ACC112 (cell line): Measurements from ENCODE around the gene UNC93B1.

Experiments used
- H2AFZ ChIP-seq: fragments of 200-600 bp; sonication (generic); one replicate; pipeline ENCODE4 v1.6.0; 2017; ENCODE audit warnings: antibody characterized with exemption, low read length; ENCODE audit not compliant: unreplicated experiment
- H3K27ac ChIP-seq: fragments of 200-600 bp; sonication (generic); 2 replicates; pipeline ENCODE4 v1.5.1; 2014; ENCODE audit warnings: low read depth, mild to moderate bottlenecking, antibody characterized with exemption, low read length, moderate library complexity
- H3K27me3 ChIP-seq: fragments of 200-600 bp; sonication (generic); 2 replicates; pipeline ENCODE4 v1.6.1; 2014; ENCODE audit warnings: mild to moderate bottlenecking, antibody characterized with exemption, low read length, moderate library complexity, mixed read lengths; ENCODE audit not compliant: insufficient read depth
- H3K36me3 ChIP-seq: fragments of 200-600 bp; sonication (generic); 2 replicates; pipeline ENCODE4 v1.6.1; 2016; ENCODE audit warnings: mild to moderate bottlenecking, antibody characterized with exemption, low read length, moderate library complexity, mixed read lengths; ENCODE audit not compliant: insufficient read depth
- H3K4me1 ChIP-seq: fragments of 200-600 bp; sonication (generic); one replicate; pipeline ENCODE4 v1.6.1; 2016; ENCODE audit warnings: low read length, mixed read lengths; ENCODE audit not compliant: insufficient read depth, unreplicated experiment, control insufficient read depth
- H3K4me3 ChIP-seq: fragments of 200-600 bp; sonication (generic); 2 replicates; pipeline ENCODE4 v1.5.1; 2014; ENCODE audit warnings: mild to moderate bottlenecking, low read depth, low read length
- H3K79me2 ChIP-seq: fragments of 200-600 bp; sonication (generic); one replicate; pipeline ENCODE4 v1.6.0; 2016; ENCODE audit warnings: low read length; ENCODE audit not compliant: control insufficient read depth, unreplicated experiment, insufficient read depth

UNC93B1 gene

DNA sequence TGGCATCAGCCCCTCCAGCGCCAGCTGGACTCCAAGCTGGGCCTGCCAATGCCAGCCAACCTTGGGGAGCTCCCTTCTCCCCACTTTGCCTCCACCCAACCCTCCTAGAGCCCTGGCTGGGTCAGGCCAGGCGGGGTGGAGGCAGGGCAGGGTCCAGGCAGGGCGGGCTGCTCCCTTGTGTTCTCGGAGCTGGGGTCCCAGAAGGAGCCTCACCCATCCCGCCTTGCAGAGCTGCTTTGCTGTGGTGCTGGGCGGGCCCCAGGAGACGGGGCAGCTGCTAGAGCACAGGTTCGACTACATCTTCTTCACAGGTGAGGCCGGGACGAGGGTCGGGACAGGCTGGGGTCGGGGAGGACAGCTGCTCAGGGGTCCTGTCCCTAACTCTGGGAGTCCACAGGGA lies 15.6 kb upstream of the UNC93B1 start:
- peaks cover 6% of the 10 kb centered on the region; the same call in 1 of the 2 replicates for H3K36me3 ChIP-seq
- peaks cover 27% of the 10 kb centered on the region for H3K4me1 ChIP-seq
- no peak overlapping the region for H3K27ac ChIP-seq
- no peak overlapping the region for H3K4me3 ChIP-seq
- H3K27me3 ChIP-seq, result no peaks in the 10 kb centered on the region
- no peak overlapping the region for H2AFZ ChIP-seq
- H3K79me2 ChIP-seq, result no peaks in the 10 kb centered on the region

DNA sequence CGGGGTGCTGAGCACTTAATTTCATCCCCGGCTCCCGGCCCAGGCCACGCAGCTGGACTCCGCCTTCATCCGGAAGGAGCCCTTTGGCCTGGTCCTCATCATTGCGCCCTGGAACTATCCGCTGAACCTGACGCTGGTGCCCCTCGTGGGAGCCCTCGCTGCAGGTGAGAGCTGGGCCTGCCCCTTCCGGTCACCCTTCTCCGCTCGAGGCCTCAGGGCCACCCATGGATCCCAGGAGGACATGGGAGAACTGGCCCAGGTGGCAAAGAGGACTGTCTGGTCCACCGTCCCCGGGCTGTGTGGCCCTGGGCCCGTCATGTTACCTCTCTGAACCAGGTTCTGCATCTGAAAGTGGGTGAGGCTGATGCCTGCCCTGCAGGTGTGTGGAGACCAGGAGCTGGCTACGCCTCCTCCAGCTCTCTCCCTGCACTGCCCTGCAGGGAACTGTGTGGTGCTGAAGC lies 14.9 kb upstream of the UNC93B1 start:
- no peaks in the 10 kb centered on the region for H3K27me3 ChIP-seq
- H3K79me2 ChIP-seq, result peaks cover 4% of the 10 kb centered on the region
- no peak overlapping the region for H2AFZ ChIP-seq
- H3K36me3 ChIP-seq, result no peaks in the 10 kb centered on the region; the same call in 1 of the 2 replicates
- H3K4me1 ChIP-seq, result peaks cover 33% of the 10 kb centered on the region
- no peak overlapping the region for H3K27ac ChIP-seq
- H3K4me3 ChIP-seq, result no peak overlapping the region

DNA sequence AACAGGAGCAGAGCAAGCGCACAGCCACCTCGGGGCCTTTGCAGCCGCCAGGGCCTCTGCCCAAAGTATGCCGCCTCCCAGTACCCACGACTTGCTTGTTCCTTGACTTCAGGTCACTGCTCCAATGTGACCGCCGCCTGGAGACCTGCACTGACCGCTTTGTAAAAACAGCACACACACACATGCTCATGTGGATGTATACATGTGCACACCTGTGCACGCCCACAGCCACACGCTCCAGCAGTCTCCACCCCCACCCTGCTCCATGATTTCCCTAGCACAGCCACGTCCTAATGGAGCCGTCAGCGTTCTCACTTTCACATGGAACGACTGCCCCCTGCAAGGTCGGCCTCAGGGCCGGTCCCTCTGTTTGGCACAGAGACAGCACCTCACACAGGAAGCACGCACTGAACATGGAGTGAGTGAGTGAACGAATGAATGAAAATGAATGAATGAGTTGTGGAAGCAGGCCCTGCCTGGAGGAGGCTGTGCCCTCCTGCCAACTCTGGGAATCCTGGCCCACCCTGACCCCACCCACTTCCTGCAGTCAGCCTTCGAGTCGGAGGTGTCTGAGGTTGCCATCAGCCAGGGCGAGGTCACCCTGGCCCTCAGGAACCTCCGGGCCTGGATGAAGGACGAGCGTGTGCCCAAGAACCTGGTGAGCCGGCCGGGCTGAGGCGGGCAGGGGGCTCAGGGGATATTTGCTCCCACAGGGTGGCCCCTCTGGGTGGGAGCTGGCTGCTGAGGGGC lies 14.3 kb upstream of the UNC93B1 start:
- H3K27ac ChIP-seq, result no peak overlapping the region
- H2AFZ ChIP-seq, result no peak overlapping the region
- no peaks in the 10 kb centered on the region for H3K36me3 ChIP-seq
- peaks cover 38% of the 10 kb centered on the region for H3K4me1 ChIP-seq
- H3K79me2 ChIP-seq, result peaks cover 6% of the 10 kb centered on the region
- no peak overlapping the region for H3K4me3 ChIP-seq
- H3K27me3 ChIP-seq, result no peaks in the 10 kb centered on the region

DNA sequence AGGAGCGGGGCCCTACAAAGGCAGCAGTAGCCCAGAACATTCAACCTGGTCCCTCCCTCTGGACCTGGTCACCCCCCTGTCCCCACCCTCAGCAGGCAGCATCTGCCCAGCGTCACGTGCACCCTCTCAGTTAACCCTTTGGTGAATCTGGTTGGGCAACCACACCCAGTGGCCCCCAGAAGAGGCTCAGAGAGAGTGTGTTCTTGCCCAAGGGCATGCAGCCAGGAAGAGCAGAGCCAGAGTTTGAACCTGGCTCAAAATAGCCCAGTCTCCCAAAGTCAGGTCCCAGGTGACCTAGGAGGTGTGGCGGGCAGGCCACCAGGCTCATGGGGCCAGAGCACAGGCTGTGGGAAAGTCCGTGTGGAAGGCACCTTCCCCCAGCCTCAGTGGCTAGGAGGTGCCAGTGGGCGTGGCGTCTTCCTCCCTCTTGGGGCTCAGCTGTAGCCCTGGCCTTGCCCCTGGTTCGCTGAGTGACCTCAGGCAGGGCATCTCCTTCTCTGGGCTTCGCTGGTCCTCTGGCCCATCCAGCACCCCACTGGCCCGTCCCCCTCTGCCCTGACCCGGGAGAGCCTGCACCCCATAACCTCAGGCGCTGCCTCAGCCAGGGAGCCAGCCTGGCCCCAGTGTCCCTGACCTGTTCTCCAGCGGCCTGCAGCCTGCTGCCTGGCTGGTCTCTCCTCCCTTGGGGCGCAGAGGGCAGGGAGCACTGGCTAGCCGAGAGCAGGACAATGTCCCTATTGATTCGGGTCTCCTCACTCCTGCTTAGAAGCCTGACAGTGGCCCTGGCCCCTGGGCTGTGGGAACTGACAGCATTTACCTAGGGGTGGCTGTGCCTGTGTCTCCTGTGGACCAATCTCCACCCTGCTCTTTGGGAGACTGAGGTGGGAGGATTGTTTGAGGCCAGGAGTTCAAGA lies 13.3 kb upstream of the UNC93B1 start:
- Histone ChIP-seq H3K27me3 (no peaks in the 10 kb centered on the region), H3K4me1 (peaks cover 47% of the 10 kb centered on the region), H3K27ac (peak overlapping the region; percentile 34; the same call in 1 of the 2 replicates), H3K4me3 (no peak overlapping the region), H3K79me2 (peaks cover 13% of the 10 kb centered on the region), H3K36me3 (no peaks in the 10 kb centered on the region), H2AFZ (no peak overlapping the region)

DNA sequence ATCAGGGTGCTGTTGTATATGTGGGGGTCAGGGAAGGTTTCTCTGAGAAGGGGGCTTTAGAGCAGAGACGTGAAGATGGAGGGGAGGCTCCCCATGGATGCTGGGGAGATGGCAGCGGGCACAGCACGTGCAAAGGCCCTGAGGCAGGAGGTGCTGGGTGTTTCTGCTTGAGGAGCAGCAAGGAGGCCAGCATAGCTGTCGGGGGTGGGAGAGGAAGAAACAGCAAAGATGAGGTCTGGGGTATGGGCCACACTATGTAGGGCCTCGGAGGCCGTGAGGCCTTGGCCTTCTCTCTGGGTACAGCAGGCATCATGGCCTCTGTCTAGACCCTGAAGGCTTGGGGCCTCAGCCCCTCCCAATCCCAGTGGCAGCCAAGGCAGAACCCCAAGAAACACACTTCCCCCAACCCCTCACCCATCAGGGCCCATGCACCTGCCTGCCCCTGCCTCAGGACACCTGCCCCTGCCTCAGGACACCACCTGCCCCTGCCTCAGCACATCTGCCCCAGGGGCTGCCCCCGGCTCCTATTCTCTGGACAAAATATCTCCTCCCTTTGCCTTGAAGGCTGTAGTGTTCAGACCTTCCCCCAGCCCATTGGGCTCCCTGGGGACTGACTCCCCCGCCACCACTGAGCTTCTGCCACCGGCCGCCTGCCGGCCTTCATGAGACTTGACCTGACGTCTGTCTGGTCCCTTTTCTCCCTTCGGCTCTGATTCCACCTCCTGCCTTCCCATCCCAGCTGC lies 12.4 kb upstream of the UNC93B1 start:
- Histone ChIP-seq H2AFZ (no peak overlapping the region), H3K4me1 (peaks cover 55% of the 10 kb centered on the region), H3K4me3 (no peak overlapping the region), H3K79me2 (peaks cover 21% of the 10 kb centered on the region), H3K27ac (peak overlapping the region; percentile 34; the same call in 1 of the 2 replicates), H3K36me3 (no peaks in the 10 kb centered on the region), H3K27me3 (no peaks in the 10 kb centered on the region)

DNA sequence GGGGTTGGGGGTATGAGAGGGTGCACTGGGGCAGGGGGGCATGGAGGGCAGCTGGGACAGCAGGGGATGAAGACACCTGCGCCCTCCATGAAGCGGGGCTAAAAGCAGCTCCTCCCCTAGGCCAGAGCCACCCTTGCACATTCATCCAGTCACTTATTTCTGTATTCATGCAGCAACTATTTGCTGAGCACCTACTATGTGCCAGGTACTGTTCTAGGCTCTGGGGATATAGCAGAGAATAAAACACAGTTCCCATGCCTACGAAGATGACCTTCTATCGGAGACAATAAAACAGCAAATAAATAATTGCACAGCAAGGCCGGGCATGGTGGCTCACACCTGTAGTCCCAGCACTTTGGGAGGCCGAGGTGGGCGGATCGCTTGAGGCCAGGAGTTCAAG lies 11.6 kb upstream of the UNC93B1 start:
- no peak overlapping the region for H3K4me3 ChIP-seq
- H3K79me2 ChIP-seq, result peaks cover 25% of the 10 kb centered on the region
- H2AFZ ChIP-seq, result no peak overlapping the region
- no peaks in the 10 kb centered on the region for H3K36me3 ChIP-seq
- no peaks in the 10 kb centered on the region for H3K27me3 ChIP-seq
- H3K27ac ChIP-seq, result no peak overlapping the region
- H3K4me1 ChIP-seq, result peaks cover 58% of the 10 kb centered on the region

DNA sequence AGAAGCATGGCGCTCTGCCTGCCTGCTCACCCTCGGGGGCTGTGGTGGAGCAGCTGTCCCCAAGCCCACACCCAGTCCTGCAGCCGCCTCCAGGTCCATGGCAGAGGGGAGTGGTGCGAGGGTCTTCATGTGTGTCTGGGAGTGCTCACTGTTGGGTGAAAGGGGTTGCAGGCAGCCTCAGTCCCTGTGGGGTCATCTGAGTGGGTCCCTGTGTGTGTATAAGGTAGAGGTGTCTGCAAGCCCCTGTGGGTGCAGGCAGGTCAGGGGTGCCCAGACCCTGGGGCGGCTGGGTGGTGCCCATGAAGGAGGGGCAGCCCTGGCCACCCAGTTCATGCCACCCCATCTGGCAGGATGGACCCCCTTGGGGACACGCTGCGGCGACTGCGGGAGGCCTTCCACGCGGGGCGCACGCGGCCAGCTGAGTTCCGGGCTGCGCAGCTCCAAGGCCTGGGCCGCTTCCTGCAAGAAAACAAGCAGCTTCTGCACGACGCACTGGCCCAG lies 11.1 kb upstream of the UNC93B1 start:
- Histone ChIP-seq H3K4me1 (peaks cover 54% of the 10 kb centered on the region), H3K4me3 (no peak overlapping the region; the same call in 1 of the 2 replicates)

DNA sequence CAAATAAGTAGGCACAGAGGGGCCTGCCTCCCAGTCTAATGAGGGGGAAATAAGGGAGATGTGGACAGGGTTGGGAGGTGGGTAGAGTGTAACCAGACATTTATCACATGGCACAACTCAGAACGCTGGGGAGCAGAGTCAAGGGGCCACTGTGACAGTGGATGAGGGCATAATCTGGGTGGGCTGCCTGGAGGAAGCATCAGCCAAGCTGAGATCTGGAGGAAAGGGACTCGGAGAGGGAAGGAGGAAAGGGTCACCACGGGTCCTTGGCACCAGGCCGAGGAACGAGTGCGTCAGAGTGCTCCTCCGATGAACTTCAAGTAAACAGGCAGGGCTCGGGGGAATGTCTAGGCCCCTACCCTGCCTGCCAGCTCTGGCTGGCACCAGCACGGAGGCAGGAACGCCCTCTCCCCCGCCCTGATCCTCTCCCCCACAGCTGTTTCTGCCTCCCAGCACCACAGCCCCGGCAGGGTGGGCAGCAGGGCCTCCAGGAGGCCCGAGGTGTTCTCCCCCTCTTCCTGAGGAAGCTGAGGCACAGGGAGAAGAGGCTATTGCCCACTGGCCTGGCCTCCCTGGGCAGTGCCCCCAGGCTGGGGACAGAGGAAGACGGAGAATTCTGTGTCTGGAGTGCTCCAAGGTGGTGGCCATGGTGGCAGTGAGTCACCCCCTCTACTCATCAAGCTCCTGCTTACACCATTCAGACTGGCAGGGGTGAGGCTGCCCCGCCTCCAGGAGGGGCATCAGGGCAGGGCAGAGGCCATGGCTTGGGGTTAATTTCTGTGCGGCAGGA lies 10.5 kb upstream of the UNC93B1 start:
- H3K36me3 ChIP-seq, result no peaks in the 10 kb centered on the region
- H3K4me3 ChIP-seq, result peak overlapping the region; percentile 52; the same call in 1 of the 2 replicates
- H3K27me3 ChIP-seq, result no peaks in the 10 kb centered on the region
- H3K79me2 ChIP-seq, result peaks cover 25% of the 10 kb centered on the region
- H3K27ac ChIP-seq, result peak overlapping the region; percentile 93
- H3K4me1 ChIP-seq, result peaks cover 58% of the 10 kb centered on the region
- H2AFZ ChIP-seq, result no peak overlapping the region

More for the DNA sequence above, 11.1 kb upstream of the UNC93B1 start:
- H3K36me3 ChIP-seq, result no peaks in the 10 kb centered on the region
- H2AFZ ChIP-seq, result no peak overlapping the region
- H3K27ac ChIP-seq, result peak overlapping the region; percentile 93
- no peaks in the 10 kb centered on the region for H3K27me3 ChIP-seq
- peaks cover 25% of the 10 kb centered on the region for H3K79me2 ChIP-seq

DNA sequence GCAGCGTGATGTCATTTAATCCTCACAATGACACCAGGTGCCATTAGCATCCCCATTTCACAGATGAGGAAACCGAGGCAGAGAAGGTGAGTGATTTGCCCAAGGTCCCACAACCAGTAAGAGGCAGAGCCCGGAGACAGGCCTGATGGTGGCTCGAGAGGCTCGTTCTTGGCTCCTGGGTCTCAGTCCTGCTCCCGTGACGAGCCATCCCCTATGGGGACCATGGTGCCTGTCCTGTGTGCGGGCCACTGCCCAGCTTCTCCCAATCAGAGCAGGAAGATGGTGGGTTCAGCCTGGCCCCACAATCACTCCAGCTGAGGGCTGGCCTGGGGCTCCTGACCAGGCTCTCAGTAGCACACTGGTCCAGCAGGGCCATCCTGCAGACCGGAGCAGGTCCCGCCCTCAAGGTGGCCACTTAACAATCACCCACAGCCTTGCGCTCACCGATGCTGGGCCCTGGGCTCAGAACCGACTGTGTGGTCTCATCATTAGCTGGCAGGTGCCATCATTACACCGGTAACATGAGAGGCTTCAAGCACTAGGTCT lies 9.8 kb upstream of the UNC93B1 start:
- peak overlapping the region; percentile 22 for H3K4me3 ChIP-seq
- H2AFZ ChIP-seq, result no peak overlapping the region
- no peaks in the 10 kb centered on the region for H3K36me3 ChIP-seq
- H3K27ac ChIP-seq, result peak overlapping the region; percentile 93
- H3K4me1 ChIP-seq, result peaks cover 65% of the 10 kb centered on the region
- H3K79me2 ChIP-seq, result peaks cover 25% of the 10 kb centered on the region
- H3K27me3 ChIP-seq, result no peaks in the 10 kb centered on the region
